Activated CD8-positive, alpha-beta memory T cell treated with anti-CD3 and anti-CD28 coated beads, Interleukin-2, amount 10 ng/mL, durations not matched to agents 7 days and 5 days (primary cell): ENCODE results near the gene ULK3. TPM values are rescaled to one million over a fixed set of nuclear protein-coding genes. Genes with fewer than 3 reads are reported as not detected.

Experiments
- ATAC-seq: fragments of 150-1000 bp; cut with Tn5 transposase; one replicate; pipeline ENCODE4 v1.10.0; 2021; ENCODE audit warnings: moderate library complexity
- CTCF ChIA-PET: fragments of 350-600 bp; sonication (Branson Sonifier 250); formaldehyde crosslinking; loops from one replicate; lab custom pipeline; 2021; ENCODE audit warnings: antibody characterized with exemption; lab: Charles Lee
- DNase-seq: peaks from one replicate; pipeline ENCODE4 v3.0.0-alpha.2; 2020
- H3K27ac Mint-ChIP-seq: one replicate; pipeline ENCODE4 v1.8.0; 2021; ENCODE audit warnings: mild to moderate bottlenecking, mixed read lengths
- H3K27me3 Mint-ChIP-seq: one replicate; pipeline ENCODE4 v1.8.0; 2021; ENCODE audit warnings: mixed read lengths
- H3K36me3 Mint-ChIP-seq: one replicate; pipeline ENCODE4 v1.8.0; 2021; ENCODE audit warnings: mild to moderate bottlenecking, mixed read lengths
- H3K4me1 Mint-ChIP-seq: one replicate; pipeline ENCODE4 v1.8.0; 2021; ENCODE audit warnings: mixed read lengths
- H3K4me3 Mint-ChIP-seq: one replicate; pipeline ENCODE4 v1.8.0; 2021; ENCODE audit warnings: mild to moderate bottlenecking, moderate library complexity, mixed read lengths
- H3K9me3 Mint-ChIP-seq: one replicate; pipeline ENCODE4 v1.8.0; 2022; ENCODE audit warnings: low read depth, mixed read lengths
- total RNA-seq, 2 experiments: library from RNA; stranded (reverse); gene quantifications; one replicate each; pipeline ENCODE4 v1.2.3, GENCODE V29; 2021

Gene ULK3
- total RNA-seq, 2 experiments from 2014 or later: 48.5 to 58.6 TPM

- Mint-ChIP-seq H3K36me3 (no peaks in the 10 kb centered on the region), H3K4me1 (peaks cover 11% of the 10 kb centered on the region), H3K4me3 (no peak overlapping the region), H3K27ac (no peak overlapping the region), H3K9me3 (no peaks in the 10 kb centered on the region), H3K27me3 (peaks cover 21% of the 10 kb centered on the region)
- DNase-seq (no peak), ATAC-seq (no peak)
- CTCF ChIA-PET: interaction anchor here (1.3 to 9.2 kb wide), 4 partner anchors 14 to 187 kb away, joined by 4 to 53 read pairs (median 6); no protein-coding TSS in a partner anchor
Measured at GRCh38 chr15:74822233-74822632, 20.7 kb downstream of the ULK3 start.

GRCh38 chr15:74821790-74822158 lies 21.2 kb downstream of the ULK3 start:
- Mint-ChIP-seq H3K4me3 (no peak overlapping the region), H3K4me1 (peaks cover 11% of the 10 kb centered on the region), H3K9me3 (no peaks in the 10 kb centered on the region), H3K27ac (no peak overlapping the region), H3K27me3 (peaks cover 16% of the 10 kb centered on the region), H3K36me3 (no peaks in the 10 kb centered on the region)
- ATAC-seq (no peak), DNase-seq (no peak)
- CTCF ChIA-PET: interaction anchor here (1.0 to 9.2 kb wide), 5 partner anchors 14 to 187 kb away, joined by 3 to 53 read pairs (median 4); no protein-coding TSS in a partner anchor

- Mint-ChIP-seq H3K4me1 (peaks cover 11% of the 10 kb centered on the region), H3K4me3 (no peak overlapping the region), H3K36me3 (no peaks in the 10 kb centered on the region), H3K9me3 (no peaks in the 10 kb centered on the region), H3K27me3 (peaks cover 13% of the 10 kb centered on the region), H3K27ac (no peak overlapping the region)
- no peak for ATAC-seq
- DNase-seq: no peak
- CTCF ChIA-PET: interaction anchor here (1.0 to 9.2 kb wide), 6 partner anchors 12 to 186 kb away, joined by 3 to 53 read pairs (median 4); no protein-coding TSS in a partner anchor
Measured at GRCh38 chr15:74821091-74821789, 21.7 kb downstream of the ULK3 start.

- H3K27ac Mint-ChIP-seq: no peak overlapping the region
- CTCF ChIA-PET: interaction anchor here (0.8 to 9.2 kb wide), 5 partner anchors 9 to 50 kb away, joined by 3 to 53 read pairs (median 3); no protein-coding TSS in a partner anchor
Measured at GRCh38 chr15:74820056-74820455, 22.9 kb downstream of the ULK3 start.

GRCh38 chr15:74817370-74817737 lies 25.6 kb downstream of the ULK3 start:
- DNase-seq (no peak), ATAC-seq (no peak)
- Mint-ChIP-seq H3K36me3 (no peaks in the 10 kb centered on the region), H3K27ac (no peak overlapping the region), H3K4me1 (peaks cover 15% of the 10 kb centered on the region), H3K9me3 (no peaks in the 10 kb centered on the region), H3K4me3 (no peak overlapping the region), H3K27me3 (no peaks in the 10 kb centered on the region)
- CTCF ChIA-PET: interaction anchor here (1.1 to 9.2 kb wide), 3 partner anchors 10 to 47 kb away, joined by 5 to 53 read pairs (median 7); no protein-coding TSS in a partner anchor

More at GRCh38 chr15:74820056-74820455, 22.9 kb downstream of the ULK3 start:
- Mint-ChIP-seq H3K4me3 (no peak overlapping the region), H3K9me3 (no peaks in the 10 kb centered on the region), H3K27me3 (peaks cover 8% of the 10 kb centered on the region), H3K4me1 (peaks cover 15% of the 10 kb centered on the region), H3K36me3 (no peaks in the 10 kb centered on the region)
- DNase-seq (no peak), ATAC-seq (no peak)

GRCh38 chr15:74816624-74817369 lies 26.2 kb downstream of the ULK3 start:
- Mint-ChIP-seq H3K27me3 (no peaks in the 10 kb centered on the region), H3K4me3 (no peak overlapping the region), H3K4me1 (peaks cover 15% of the 10 kb centered on the region), H3K36me3 (no peaks in the 10 kb centered on the region), H3K9me3 (no peaks in the 10 kb centered on the region), H3K27ac (no peak overlapping the region)
- CTCF ChIA-PET: interaction anchor here (1.1 to 9.2 kb wide), 4 partner anchors 9 to 47 kb away, joined by 5 to 53 read pairs (median 6); no protein-coding TSS in a partner anchor
- no peak for DNase-seq
- no peak for ATAC-seq

GRCh38 chr15:74815961-74816360 lies 27.0 kb downstream of the ULK3 start:
- CTCF ChIA-PET: interaction anchor here (1.6 to 9.2 kb wide), 3 partner anchors 16 to 46 kb away, joined by 3 to 53 read pairs (median 6); no protein-coding TSS in a partner anchor
- ATAC-seq: no peak
- H3K27ac Mint-ChIP-seq: no peak overlapping the region

GRCh38 chr15:74815121-74815934 lies 27.6 kb downstream of the ULK3 start:
- CTCF ChIA-PET: interaction anchor here (1.6 to 9.2 kb wide), 3 partner anchors 16 to 45 kb away, joined by 3 to 53 read pairs (median 6); no protein-coding TSS in a partner anchor
- Mint-ChIP-seq H3K27ac (no peak overlapping the region), H3K9me3 (no peaks in the 10 kb centered on the region), H3K4me3 (no peak overlapping the region), H3K27me3 (no peaks in the 10 kb centered on the region), H3K4me1 (peaks cover 15% of the 10 kb centered on the region), H3K36me3 (no peaks in the 10 kb centered on the region)
- no peak for DNase-seq
- no peak for ATAC-seq

More at GRCh38 chr15:74815961-74816360, 27.0 kb downstream of the ULK3 start:
- no peak for DNase-seq
- no peaks in the 10 kb centered on the region for H3K27me3 Mint-ChIP-seq
- no peaks in the 10 kb centered on the region for H3K9me3 Mint-ChIP-seq
- no peaks in the 10 kb centered on the region for H3K36me3 Mint-ChIP-seq
- no peak overlapping the region for H3K4me3 Mint-ChIP-seq
- peaks cover 15% of the 10 kb centered on the region for H3K4me1 Mint-ChIP-seq

- Mint-ChIP-seq H3K4me3 (no peak within 1 kb of the TSS), H3K4me1 (peaks cover 6% of the 10 kb centered on the region), H3K27ac (no peak within 1 kb of the TSS), H3K36me3 (no peaks in the 10 kb centered on the region), H3K9me3 (no peaks in the 10 kb centered on the region), H3K27me3 (peaks cover 2% of the 10 kb centered on the region)
- ATAC-seq (no peak), DNase-seq (no peak)
- CTCF ChIA-PET: interaction anchor here (1.2 kb wide), 1 partner anchor 8 kb away, joined by 3 read pairs; no protein-coding TSS in a partner anchor
Measured at GRCh38 chr15:74812533-74812932, 30.4 kb downstream of the ULK3 start, which contains the start of gene LMAN1L. TSS of gene LMAN1L (plus strand) at chr15:74812835. CDS start at chr15:74812855, 20 bp downstream.

GRCh38 chr15:74809956-74810355 lies 33.0 kb downstream of the ULK3 start:
- DNase-seq: no peak
- no peak for ATAC-seq
- peaks cover 11% of the 10 kb centered on the region for H3K4me1 Mint-ChIP-seq
- H3K9me3 Mint-ChIP-seq: no peaks in the 10 kb centered on the region
- CTCF ChIA-PET: interaction anchor here (0.7 to 1.8 kb wide), 8 partner anchors 10 to 42 kb away, joined by 3 to 7 read pairs (median 4); no protein-coding TSS in a partner anchor
- H3K27me3 Mint-ChIP-seq: peaks cover 2% of the 10 kb centered on the region
- H3K27ac Mint-ChIP-seq: no peak overlapping the region
- H3K36me3 Mint-ChIP-seq: peaks cover 3% of the 10 kb centered on the region
- H3K4me3 Mint-ChIP-seq: no peak overlapping the region

- H3K4me1 Mint-ChIP-seq: peaks cover 15% of the 10 kb centered on the region
- H3K4me3 Mint-ChIP-seq: no peak overlapping the region
- peaks cover 2% of the 10 kb centered on the region for H3K27me3 Mint-ChIP-seq
- no peaks in the 10 kb centered on the region for H3K9me3 Mint-ChIP-seq
- peaks cover 8% of the 10 kb centered on the region for H3K36me3 Mint-ChIP-seq
- H3K27ac Mint-ChIP-seq: no peak overlapping the region
- no peak for ATAC-seq
- CTCF ChIA-PET: interaction anchor here (0.6 to 1.7 kb wide), 5 partner anchors 12 to 67 kb away, joined by 3 to 6 read pairs (median 4); no protein-coding TSS in a partner anchor
- no peak for DNase-seq
Measured at GRCh38 chr15:74809242-74809641, 33.7 kb downstream of the ULK3 start.

GRCh38 chr15:74808840-74809229 lies 34.1 kb downstream of the ULK3 start:
- DNase-seq (no peak), ATAC-seq (no peak)
- CTCF ChIA-PET: interaction anchor here (0.6 to 5.6 kb wide), 7 partner anchors 9 to 67 kb away, joined by 3 to 54 read pairs (median 4); no protein-coding TSS in a partner anchor
- Mint-ChIP-seq H3K9me3 (no peaks in the 10 kb centered on the region), H3K27ac (no peak overlapping the region), H3K4me1 (peaks cover 18% of the 10 kb centered on the region), H3K4me3 (no peak overlapping the region), H3K27me3 (peaks cover 2% of the 10 kb centered on the region), H3K36me3 (peaks cover 12% of the 10 kb centered on the region)
